ENCODE data around the gene CLEC3B. TPM values are rescaled to one million over a fixed set of nuclear protein-coding genes. Genes with fewer than 3 reads are reported as not detected.
"Not testable (repeated sequence)": the region's sequence is repeated elsewhere in the genome, so short reads cannot be mapped to it uniquely, and the experiment has no call there.

CLEC3B gene, protein sequence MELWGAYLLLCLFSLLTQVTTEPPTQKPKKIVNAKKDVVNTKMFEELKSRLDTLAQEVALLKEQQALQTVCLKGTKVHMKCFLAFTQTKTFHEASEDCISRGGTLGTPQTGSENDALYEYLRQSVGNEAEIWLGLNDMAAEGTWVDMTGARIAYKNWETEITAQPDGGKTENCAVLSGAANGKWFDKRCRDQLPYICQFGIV
- total RNA-seq: under 1 TPM in 1 of 2 donors, not detected in 1; 0.99 TPM
- total RNA-seq: 0 reads per million in 2 donors

DNA sequence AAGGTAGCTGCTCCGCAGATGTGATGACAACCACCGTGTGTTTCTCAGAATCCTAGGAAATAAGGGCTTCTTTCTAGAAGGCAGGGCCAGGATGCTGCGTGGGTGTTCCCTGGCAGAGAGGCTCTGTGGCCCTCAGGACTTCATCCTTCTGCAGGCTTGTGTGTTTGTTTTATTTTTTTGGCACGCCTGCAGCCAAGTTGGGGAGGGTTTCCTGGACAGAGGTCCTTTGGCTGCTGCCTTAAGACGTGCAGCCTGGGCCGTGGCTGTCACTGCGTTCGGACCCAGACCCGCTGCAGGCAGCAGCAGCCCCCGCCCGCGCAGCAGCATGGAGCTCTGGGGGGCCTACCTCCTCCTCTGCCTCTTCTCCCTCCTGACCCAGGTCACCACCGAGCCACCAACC, at the start of gene CLEC3B:
Gene CLEC3B, plus strand, starts transcription at position 266 of the 400 bp plus-strand sequence. Its CDS starts 60 bp downstream, at position 326.
- H3K4me1 Mint-ChIP-seq: peaks cover 10% of the 10 kb centered on the region
- no peak for ATAC-seq

DNA sequence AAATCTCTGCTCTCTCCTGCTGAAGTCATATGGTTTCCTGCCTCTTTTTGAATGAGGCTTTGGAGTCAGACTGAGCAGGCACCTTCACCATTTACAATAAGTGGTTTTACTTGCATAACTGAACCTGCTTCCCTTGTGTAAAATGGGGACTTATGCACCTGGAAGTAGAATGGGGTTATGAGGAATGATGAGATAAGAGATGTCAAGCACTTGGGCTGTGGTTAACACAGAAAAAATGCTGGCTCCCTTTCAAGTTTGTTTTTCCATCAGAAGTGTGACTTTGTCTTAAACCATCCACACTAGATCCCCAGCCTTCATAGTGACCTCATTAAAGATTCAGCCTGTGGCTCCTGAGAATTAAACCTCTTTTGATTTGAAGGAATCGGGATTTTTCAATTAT, 44.9 kb upstream of the CLEC3B start:
- no peak for DNase-seq
- ATAC-seq: peak; percentile 37
- no peaks in the 10 kb centered on the region for H3K36me3 Mint-ChIP-seq (ENCODE audit: low read depth)
- no peak overlapping the region for H3K4me3 Mint-ChIP-seq
- peaks cover 56% of the 10 kb centered on the region for H3K4me1 Mint-ChIP-seq
- H3K27ac Mint-ChIP-seq: peak overlapping the region; percentile 83
- no peaks in the 10 kb centered on the region for H3K9me3 ChIP-seq (ENCODE audit: control insufficient read depth, low read length, poor library complexity, severe bottlenecking)
- H3K27me3 Mint-ChIP-seq: no peaks in the 10 kb centered on the region

More for the DNA sequence above, at the start of gene CLEC3B:
- no peaks in the 10 kb centered on the region for H3K27me3 Mint-ChIP-seq
- no peaks in the 10 kb centered on the region for H3K36me3 Mint-ChIP-seq (ENCODE audit: low read depth)
- no peak within 1 kb of the TSS for H3K4me3 Mint-ChIP-seq
- DNase-seq: no peak
- no peaks in the 10 kb centered on the region for H3K9me3 ChIP-seq (ENCODE audit: control insufficient read depth, low read length, poor library complexity, severe bottlenecking)
- H3K27ac Mint-ChIP-seq: peak within 1 kb of the TSS; percentile 73

DNA sequence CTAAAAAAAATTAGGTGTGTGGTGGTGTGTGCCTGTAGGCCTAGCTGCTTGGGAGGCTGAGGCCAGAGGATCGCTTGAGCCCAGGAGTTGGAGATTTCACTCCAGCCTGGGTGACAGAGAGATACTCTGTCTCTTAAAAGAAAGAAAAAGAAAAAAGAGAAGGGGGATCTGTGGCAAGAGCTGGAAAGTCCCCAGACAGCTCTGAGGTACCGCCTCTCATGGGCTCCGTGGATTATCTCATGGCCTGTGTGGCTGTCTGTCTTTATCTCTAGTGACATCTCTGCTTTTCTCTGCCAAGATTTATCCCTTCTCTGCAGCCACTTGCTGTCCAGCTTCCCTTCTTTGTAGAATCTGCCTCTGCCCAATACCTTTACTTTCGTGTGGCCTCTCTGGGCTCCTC, 44.4 kb upstream of the CLEC3B start:
- peak overlapping the region; percentile 49 for H3K4me3 Mint-ChIP-seq
- ATAC-seq: peak; percentile 91

DNA sequence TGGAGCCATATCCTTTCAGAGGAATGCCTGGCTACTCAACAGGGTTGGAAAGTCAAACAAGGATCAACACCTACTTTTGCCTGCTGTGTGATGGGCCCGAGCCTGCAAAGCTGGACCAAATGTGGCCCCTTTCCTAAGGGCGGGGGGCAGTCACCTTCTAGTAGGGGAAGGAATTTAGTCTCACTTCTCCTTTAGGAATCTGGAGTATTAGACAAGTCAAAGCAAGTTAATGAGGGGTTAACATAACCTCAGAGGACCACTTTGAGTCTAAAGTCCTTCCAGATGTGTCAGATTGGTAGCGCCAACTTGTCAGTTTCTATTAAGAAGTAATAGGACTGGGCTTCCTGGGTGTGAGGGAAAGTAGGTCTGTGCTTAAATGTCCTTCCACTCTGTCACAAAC, 43.3 kb upstream of the CLEC3B start:
- no peaks in the 10 kb centered on the region for H3K36me3 Mint-ChIP-seq (ENCODE audit: low read depth)
- DNase-seq (no peak), ATAC-seq (no peak)
- H3K4me3 Mint-ChIP-seq: no peak overlapping the region
- H3K4me1 Mint-ChIP-seq: peaks cover 58% of the 10 kb centered on the region
- H3K27ac Mint-ChIP-seq: peak overlapping the region; percentile 83
- H3K27me3 Mint-ChIP-seq: no peaks in the 10 kb centered on the region
- H3K9me3 ChIP-seq (ENCODE audit: control insufficient read depth, low read length, poor library complexity, severe bottlenecking): no peaks in the 10 kb centered on the region

More for the DNA sequence above, 44.4 kb upstream of the CLEC3B start:
- peak overlapping the region; percentile 83 for H3K27ac Mint-ChIP-seq
- H3K9me3 ChIP-seq (ENCODE audit: control insufficient read depth, low read length, poor library complexity, severe bottlenecking): no peaks in the 10 kb centered on the region
- peaks cover 57% of the 10 kb centered on the region for H3K4me1 Mint-ChIP-seq
- H3K36me3 Mint-ChIP-seq (ENCODE audit: low read depth): no peaks in the 10 kb centered on the region
- H3K27me3 Mint-ChIP-seq: no peaks in the 10 kb centered on the region
- peak in 1 of 3 donors; percentile 18 for DNase-seq

DNA sequence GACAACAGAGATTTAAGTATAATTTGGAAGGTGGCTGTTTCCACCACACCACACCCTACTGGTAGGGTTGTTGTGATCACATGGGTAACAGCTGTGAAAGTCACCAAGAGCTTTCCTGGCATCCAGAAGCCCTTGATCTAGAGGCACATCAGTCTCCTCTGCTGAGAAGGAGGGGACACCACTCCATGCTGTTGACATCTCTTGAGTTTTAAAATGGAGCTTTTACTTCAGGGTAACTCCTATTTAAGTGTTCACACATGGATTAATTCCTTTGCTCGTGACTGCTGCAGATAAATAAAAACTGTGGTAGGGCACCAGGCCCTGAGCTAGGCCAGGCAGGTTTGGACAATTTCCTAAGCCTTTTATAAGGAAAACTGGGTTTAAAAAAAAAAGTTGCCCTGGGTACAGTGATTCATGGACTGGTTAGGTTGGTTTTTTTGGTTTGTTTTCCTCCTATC, 42.6 kb upstream of the CLEC3B start:
- no peak for DNase-seq
- no peaks in the 10 kb centered on the region for H3K36me3 Mint-ChIP-seq (ENCODE audit: low read depth)
- no peaks in the 10 kb centered on the region for H3K27me3 Mint-ChIP-seq
- ATAC-seq: peak; percentile 22
- H3K27ac Mint-ChIP-seq: peak overlapping the region; percentile 83
- H3K9me3 ChIP-seq (ENCODE audit: control insufficient read depth, low read length, poor library complexity, severe bottlenecking): no peaks in the 10 kb centered on the region
- H3K4me1 Mint-ChIP-seq: peaks cover 59% of the 10 kb centered on the region
- no peak overlapping the region for H3K4me3 Mint-ChIP-seq

DNA sequence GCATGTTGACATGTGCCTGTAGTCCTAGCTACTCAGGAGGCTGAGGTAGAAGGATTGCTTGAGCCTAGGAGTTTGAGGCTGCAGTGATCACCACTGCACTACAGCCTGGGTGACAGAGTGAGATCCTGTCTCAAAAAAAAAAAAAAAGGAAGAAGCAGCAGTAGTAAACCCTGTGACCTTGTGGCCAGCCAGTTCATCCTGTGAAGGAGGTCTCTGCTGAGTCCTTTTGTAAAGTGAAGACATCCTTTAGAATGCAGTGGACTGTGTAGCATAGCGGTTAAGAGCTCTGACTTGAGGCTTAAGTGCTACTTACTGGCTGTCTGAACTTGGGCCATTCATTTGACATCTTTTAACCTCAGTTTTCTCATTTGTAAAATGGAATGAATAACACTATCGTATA, 41.8 kb upstream of the CLEC3B start:
- no peak for DNase-seq
- H3K27me3 Mint-ChIP-seq: no peaks in the 10 kb centered on the region
- H3K27ac Mint-ChIP-seq: no peak overlapping the region
- no peak overlapping the region for H3K4me3 Mint-ChIP-seq
- H3K9me3 ChIP-seq (ENCODE audit: control insufficient read depth, low read length, poor library complexity, severe bottlenecking): no peaks in the 10 kb centered on the region
- no peaks in the 10 kb centered on the region for H3K36me3 Mint-ChIP-seq (ENCODE audit: low read depth)
- ATAC-seq: no peak
- H3K4me1 Mint-ChIP-seq: peaks cover 58% of the 10 kb centered on the region

DNA sequence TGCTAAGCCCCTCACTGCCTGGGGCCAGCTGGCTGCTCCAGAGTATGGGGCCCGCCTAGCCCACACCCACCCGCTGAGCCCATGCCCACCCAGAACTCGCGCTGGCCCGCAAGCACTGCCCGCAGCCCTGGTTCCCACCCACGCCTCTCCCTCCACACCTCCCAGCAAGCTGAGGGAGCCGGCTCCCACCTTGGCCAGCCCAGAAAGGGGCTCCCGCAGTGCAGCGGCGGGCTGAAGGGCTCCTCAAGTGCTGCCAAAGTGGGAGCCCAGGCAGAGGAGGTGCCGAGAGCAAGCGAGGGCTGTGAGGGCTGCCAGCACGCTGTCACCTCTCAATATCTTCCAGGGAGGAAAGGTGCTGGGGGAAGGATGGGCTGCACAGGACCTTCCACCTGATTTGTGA, 39.8 kb upstream of the CLEC3B start:
- H3K27me3 Mint-ChIP-seq; H3K27ac Mint-ChIP-seq; H3K4me3 Mint-ChIP-seq; H3K36me3 Mint-ChIP-seq (ENCODE audit: low read depth); ATAC-seq; DNase-seq; H3K9me3 ChIP-seq (ENCODE audit: control insufficient read depth, low read length, poor library complexity, severe bottlenecking): not testable (repeated sequence)
- peaks cover 51% of the 10 kb centered on the region for H3K4me1 Mint-ChIP-seq

DNA sequence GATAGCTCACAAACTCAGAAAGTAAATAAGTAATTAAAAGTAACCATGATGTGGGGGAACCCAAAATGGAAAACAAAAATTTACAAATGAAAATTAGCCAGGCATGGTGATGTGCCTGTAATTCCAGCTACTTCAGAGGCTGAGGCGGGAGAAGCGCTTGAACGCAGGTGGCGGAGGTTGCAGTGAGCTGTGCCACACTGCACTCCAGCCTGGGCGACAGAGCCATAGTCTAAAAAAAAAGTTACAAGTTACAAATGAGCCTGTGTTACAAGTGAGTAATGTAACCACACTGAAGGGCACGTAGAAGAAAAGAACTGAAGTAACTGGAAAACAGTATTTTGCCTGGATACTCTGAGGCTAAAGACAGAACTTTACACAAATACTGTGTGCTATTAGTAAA, 38.8 kb upstream of the CLEC3B start:
- H3K9me3 ChIP-seq (ENCODE audit: control insufficient read depth, low read length, poor library complexity, severe bottlenecking): no peaks in the 10 kb centered on the region
- peaks cover 52% of the 10 kb centered on the region for H3K4me1 Mint-ChIP-seq
- H3K4me3 Mint-ChIP-seq: no peak overlapping the region
- no peaks in the 10 kb centered on the region for H3K27me3 Mint-ChIP-seq
- no peak for ATAC-seq
- peaks cover 2% of the 10 kb centered on the region for H3K36me3 Mint-ChIP-seq (ENCODE audit: low read depth)
- DNase-seq: no peak
- no peak overlapping the region for H3K27ac Mint-ChIP-seq

DNA sequence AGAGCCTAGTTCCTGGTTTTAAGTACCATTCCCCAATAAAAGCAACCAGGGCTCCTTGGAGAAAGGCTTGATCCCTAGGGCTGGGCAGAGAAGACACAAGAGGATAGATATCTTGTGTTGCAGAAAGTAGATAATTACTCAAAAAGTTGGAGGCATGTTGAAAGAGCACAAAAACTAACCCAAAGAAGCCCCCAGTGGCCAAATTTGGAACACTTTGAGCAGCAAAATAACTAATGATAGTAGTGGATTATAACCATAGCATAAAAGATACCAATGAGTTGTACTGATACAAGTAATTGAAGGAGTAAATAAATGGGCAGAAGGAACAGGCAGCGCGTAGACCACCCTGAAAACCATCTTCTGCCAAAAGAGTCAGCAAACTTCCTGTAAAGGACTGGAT, 38.0 kb upstream of the CLEC3B start:
- Mint-ChIP-seq H3K36me3 (ENCODE audit: low read depth) (peaks cover 2% of the 10 kb centered on the region), H3K4me3 (no peak overlapping the region), H3K27ac (no peak overlapping the region), H3K4me1 (peaks cover 53% of the 10 kb centered on the region), H3K27me3 (no peaks in the 10 kb centered on the region)
- H3K9me3 ChIP-seq (ENCODE audit: control insufficient read depth, low read length, poor library complexity, severe bottlenecking): no peaks in the 10 kb centered on the region
- DNase-seq: no peak
- no peak for ATAC-seq

DNA sequence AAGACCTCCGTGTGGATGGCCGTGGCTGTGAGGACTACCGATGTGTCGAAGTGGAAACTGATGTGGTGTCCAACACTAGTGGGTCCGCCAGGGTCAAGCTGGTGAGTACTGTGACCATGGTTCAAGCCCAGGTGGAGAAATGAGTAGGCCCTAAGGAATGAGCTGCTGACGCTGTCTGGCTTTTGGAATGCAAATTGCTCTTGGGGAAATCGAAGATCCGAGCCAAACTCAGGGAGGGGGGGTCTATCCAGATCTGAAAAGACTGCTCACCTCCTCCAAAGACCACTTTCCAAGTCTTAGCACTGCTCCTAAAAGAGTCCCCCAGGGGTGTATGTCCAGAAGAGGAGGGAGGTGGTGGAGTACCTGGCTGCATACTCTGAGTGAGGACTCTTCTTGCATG, 37.0 kb upstream of the CLEC3B start:
- H3K27ac Mint-ChIP-seq: peak overlapping the region; percentile 43
- peaks cover 46% of the 10 kb centered on the region for H3K4me1 Mint-ChIP-seq

DNA sequence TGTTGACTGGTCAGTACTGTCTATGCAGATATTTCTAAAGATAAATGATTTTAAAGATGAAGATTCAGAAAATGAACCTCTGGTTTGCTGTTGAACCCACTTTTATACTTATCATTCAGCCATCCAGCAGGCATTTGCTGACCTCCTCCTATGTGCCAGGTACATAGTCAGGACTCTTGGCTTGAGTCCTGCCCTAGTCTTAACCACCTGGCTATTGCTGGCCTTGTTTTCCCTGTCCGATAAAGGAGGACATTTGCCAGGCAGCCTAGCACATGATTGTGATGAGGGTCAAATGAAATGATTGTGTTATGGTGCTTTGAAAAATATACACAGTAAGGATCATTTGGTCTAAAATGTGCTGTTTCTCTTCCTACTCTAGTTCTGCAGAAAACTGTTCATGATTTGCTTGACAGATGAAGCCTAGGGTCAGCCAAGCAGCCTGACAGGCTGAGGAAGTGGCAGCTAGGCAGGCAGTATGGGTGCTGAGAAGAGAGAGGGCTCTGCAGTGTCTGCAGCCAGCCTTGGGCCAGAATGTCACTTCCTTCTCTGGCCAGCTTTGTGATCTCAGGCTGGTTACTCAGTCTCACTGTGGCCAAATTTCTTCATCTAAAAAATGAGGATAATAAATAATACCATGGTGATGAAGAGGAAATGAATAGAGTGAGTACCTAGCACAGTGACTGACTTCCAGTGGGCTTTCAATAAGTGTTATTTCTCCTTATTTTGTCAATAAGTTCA, 36.3 kb upstream of the CLEC3B start:
- H3K27ac Mint-ChIP-seq: peak overlapping the region; percentile 43
- no peak overlapping the region for H3K4me3 Mint-ChIP-seq
- no peaks in the 10 kb centered on the region for H3K9me3 ChIP-seq (ENCODE audit: control insufficient read depth, low read length, poor library complexity, severe bottlenecking)
- no peaks in the 10 kb centered on the region for H3K27me3 Mint-ChIP-seq
- DNase-seq (no peak), ATAC-seq (no peak)
- peaks cover 46% of the 10 kb centered on the region for H3K4me1 Mint-ChIP-seq
- H3K36me3 Mint-ChIP-seq (ENCODE audit: low read depth): peaks cover 2% of the 10 kb centered on the region

More for the DNA sequence above, 37.0 kb upstream of the CLEC3B start:
- no peak for ATAC-seq
- no peak for DNase-seq
- Mint-ChIP-seq H3K27me3 (no peaks in the 10 kb centered on the region), H3K36me3 (ENCODE audit: low read depth) (peaks cover 2% of the 10 kb centered on the region), H3K4me3 (no peak overlapping the region)
- no peaks in the 10 kb centered on the region for H3K9me3 ChIP-seq (ENCODE audit: control insufficient read depth, low read length, poor library complexity, severe bottlenecking)

DNA sequence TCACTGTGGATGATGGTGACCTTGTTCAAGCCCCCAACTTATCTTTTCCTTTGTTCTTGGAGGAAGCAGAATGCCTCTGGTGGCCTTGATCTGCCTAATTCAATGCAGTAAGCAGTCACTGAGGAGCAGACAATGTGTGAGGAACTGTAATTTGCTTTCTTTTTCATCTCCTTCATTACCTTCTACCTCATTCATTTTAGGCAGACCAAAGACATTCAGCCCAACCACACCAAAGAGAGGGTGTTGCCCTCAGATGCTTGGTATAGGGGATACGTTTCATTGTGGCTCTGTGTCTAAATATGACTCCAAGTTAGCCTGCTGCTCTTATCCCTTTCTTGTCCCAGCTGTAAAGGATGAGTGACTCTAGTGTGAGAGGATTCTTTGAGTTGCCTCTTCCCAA, 34.8 kb upstream of the CLEC3B start:
- no peaks in the 10 kb centered on the region for H3K27me3 Mint-ChIP-seq
- no peaks in the 10 kb centered on the region for H3K9me3 ChIP-seq (ENCODE audit: control insufficient read depth, low read length, poor library complexity, severe bottlenecking)
- peaks cover 49% of the 10 kb centered on the region for H3K4me1 Mint-ChIP-seq
- DNase-seq: no peak
- H3K27ac Mint-ChIP-seq: peak overlapping the region; percentile 32
- H3K36me3 Mint-ChIP-seq (ENCODE audit: low read depth): peaks cover 2% of the 10 kb centered on the region
- ATAC-seq: peak; percentile 71
- H3K4me3 Mint-ChIP-seq: peak overlapping the region; percentile 19

DNA sequence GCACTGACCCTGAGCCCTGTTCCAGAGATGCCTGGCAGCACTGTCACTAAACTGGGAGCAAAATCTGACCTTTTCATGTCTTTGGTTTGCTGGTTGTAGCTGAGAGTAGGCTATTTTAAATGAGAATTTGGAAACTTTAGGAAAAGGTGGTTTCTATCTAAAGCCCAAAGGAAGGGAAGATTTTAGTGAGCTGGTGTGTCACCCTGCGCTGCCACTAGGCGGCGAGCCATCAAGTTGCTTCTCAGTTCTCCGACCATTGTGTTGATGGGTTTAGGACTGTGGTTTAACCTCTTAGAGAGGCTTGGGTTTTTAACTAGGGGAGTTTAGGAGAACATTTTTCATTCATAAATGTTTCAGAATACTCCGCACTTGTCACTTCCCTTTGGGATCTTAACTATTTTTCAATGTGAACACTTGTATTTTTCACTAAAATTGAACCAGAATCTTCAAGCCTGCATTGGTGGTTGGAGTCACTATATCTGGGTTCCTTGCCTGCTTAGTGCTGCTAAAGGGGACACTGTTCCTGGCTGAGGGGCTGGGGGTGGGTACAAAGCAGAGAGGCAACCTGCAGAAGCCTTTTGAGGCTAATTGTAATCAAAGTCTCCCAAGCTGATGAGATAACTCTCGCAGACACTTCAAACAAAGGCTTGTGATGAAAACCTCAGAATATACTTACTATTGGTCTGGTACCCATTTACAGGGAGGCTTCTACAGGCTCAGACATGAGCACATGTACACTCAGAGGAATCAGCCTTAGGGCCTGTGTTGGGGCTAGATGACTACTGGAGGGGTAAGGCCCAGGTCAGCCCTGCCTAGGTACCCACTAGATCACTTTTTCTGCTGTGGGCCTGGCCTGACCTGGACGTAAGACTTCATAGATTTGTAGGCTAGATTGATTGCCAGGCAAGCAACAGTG, 33.3 kb upstream of the CLEC3B start:
- Mint-ChIP-seq H3K4me3 (no peak overlapping the region), H3K27me3 (no peaks in the 10 kb centered on the region), H3K27ac (peak overlapping the region; percentile 14), H3K36me3 (ENCODE audit: low read depth) (peaks cover 2% of the 10 kb centered on the region), H3K4me1 (peaks cover 41% of the 10 kb centered on the region)
- ATAC-seq: peak; percentile 66
- no peak for DNase-seq
- H3K9me3 ChIP-seq (ENCODE audit: control insufficient read depth, low read length, poor library complexity, severe bottlenecking): no peaks in the 10 kb centered on the region
